Pancreas (tissue), 10 donors: ENCODE data around the gene FGD3. TPM values are rescaled to one million over a fixed set of nuclear protein-coding genes. Genes with fewer than 3 reads are reported as not detected.

Experiments
- ATAC-seq, 4 donors: fragments of 200-7000 bp; cut with Tn5 transposase; one replicate each; pipeline versions ENCODE4 v1.8.0 to v1.9.1; 2020; ENCODE audit warnings: mild to moderate bottlenecking in 4 of 4, moderate library complexity in 4 of 4
- DNase-seq, 6 donors: peaks; one replicate each; pipeline ENCODE4 v3.0.0-alpha.2; 2020
- FAIRE-seq: peaks from 2 replicates; lab custom pipeline; 2012; peaks lifted over from hg19 to GRCh38; lab: Jason Lieb, UNC
- H3K27ac ChIP-seq, 4 donors: fragments of 200-600 bp; sonication (generic); 1 replicate in 3 of 4; 2 replicates in 1 of 4; pipeline versions ENCODE4 v1.5.0 to v1.8.0; 2020
- H3K27me3 ChIP-seq, 4 donors: fragments of 200-600 bp; one replicate each; pipeline ENCODE4 v1.8.0; 2021
- H3K36me3 ChIP-seq, 3 donors: fragments of 200-600 bp; sonication (generic) in 1 of 3; one replicate each; pipeline versions ENCODE4 v1.5.0 to v1.8.0; 2020 to 2021
- H3K4me1 ChIP-seq, 3 donors: fragments of 200-600 bp; one replicate each; pipeline ENCODE4 v1.8.0; 2021
- H3K4me3 ChIP-seq, 4 donors: fragments of 200-600 bp; sonication (generic) in 2 of 4; one replicate each; pipeline versions ENCODE4 v1.5.0 to v1.8.0; 2020 to 2021
- H3K9me3 ChIP-seq, 4 donors: fragments of 200-600 bp; one replicate each; pipeline ENCODE4 v1.8.0; 2021
- WGBS, 2 donors: extraction: QIAGEN DNeasy Blood & Tissue Kit; methylation state at CpG; one replicate each; pipeline ENCODE4 v1.1.7; 2013; 5-methylcytosine and 5-hydroxymethylcytosine counted together
- intact Hi-C, 3 donors: fragments of 100-400 bp; cut with DNase I; formaldehyde crosslinking; loops; one replicate each; pipeline versions ENCODE4 v1.11.1 to v1.14.2; 2022
- polyA plus RNA-seq, 2 donors: library from polyadenylated mRNA; stranded (reverse); fragments of 200-250 nt; gene quantifications; one replicate each; pipeline ENCODE4 v1.2.3, GENCODE V29; 2013
- total RNA-seq, 6 donors: library from RNA; stranded (reverse); fragmentation: NEBNext Ultra II Directional in 4 of 6; extraction: Animal tissue kit (Norgen Biotek cat#: 25700) in 4 of 6; gene quantifications; one replicate each; pipeline versions ENCODE4 v1.2.1 to v1.2.4, GENCODE V29; 2021 to 2023
- TF ChIP-seq, protein P1 (sequence below), 4 donors: fragments of 200-600 bp; sonication (generic) in 3 of 4; IDR thresholded peaks; one replicate each; pipeline versions ENCODE4 v1.5.0 to v1.8.0; 2021; ENCODE audit warnings: antibody characterized with exemption in 4 of 4
- donor health status: healthy with polysubstance abuse.
- donor health status: DM: no; HTN: no; CAD: no; lungs with moderate emphysema.
- donor health status: DM: no; HTN: no; CAD: no.
- donor health status: control.
- donor health status: control.
- donor health status: Bipolar disorder and iron deficiency.
- donor health status: DM: yes; HTN: yes; CAD: no.
- donor health status: DM: no; HTN: no; CAD: no.
- donor health status: DM: no; HTN: no; CAD: no.
- donor health status: DM: yes; HTN: yes; CAD: no.

FGD3 gene
- total and polyA plus RNA-seq, 8 donors = 5.0 to 27.7 (median 7.8) TPM

DNA sequence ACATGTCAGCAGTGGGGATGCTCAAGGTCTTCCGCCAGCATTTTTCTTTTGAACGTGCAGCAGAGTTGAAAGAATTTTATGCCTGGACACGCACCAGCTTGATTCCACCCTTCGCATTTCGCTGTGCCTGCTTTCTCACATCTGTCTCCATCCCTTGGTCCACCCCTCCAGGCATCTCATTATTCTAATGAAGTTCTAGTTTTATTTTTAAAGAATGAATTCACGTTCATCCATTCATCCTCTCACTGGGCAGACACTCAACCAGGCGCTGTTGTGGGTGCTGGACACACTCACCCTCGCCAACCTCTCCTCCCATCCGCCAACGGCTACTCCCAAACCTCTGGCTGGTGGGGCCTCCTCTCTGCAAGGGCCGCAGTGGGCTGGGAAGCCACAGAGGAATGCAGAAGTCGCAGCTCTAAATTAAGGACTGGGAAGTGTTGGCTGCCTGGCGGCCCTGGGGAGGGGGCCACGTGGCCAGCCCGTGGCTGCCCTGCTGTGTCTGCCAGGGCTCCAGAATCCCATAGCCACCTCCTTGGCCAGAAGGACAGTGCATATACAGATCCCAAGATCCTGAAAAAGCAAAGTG lies 117.9 kb downstream of the FGD3 start:
- DNase-seq = no peak
- no peak for FAIRE-seq
- no peaks in the 10 kb centered on the region for H3K36me3 ChIP-seq
- WGBS, 2 donors = 74 to 80% methylated on average over 15 of the region's 15 CpGs
- intact Hi-C loops = no loop called here
- ATAC-seq = peak in 2 of 4 donors; percentile 26 to 65
- peaks cover 0 to 4% (median 0%) of the 10 kb centered on the region in 3 donors for H3K4me1 ChIP-seq
- H3K4me3 ChIP-seq = no peak overlapping the region
- TF ChIP-seq, protein P1, sequence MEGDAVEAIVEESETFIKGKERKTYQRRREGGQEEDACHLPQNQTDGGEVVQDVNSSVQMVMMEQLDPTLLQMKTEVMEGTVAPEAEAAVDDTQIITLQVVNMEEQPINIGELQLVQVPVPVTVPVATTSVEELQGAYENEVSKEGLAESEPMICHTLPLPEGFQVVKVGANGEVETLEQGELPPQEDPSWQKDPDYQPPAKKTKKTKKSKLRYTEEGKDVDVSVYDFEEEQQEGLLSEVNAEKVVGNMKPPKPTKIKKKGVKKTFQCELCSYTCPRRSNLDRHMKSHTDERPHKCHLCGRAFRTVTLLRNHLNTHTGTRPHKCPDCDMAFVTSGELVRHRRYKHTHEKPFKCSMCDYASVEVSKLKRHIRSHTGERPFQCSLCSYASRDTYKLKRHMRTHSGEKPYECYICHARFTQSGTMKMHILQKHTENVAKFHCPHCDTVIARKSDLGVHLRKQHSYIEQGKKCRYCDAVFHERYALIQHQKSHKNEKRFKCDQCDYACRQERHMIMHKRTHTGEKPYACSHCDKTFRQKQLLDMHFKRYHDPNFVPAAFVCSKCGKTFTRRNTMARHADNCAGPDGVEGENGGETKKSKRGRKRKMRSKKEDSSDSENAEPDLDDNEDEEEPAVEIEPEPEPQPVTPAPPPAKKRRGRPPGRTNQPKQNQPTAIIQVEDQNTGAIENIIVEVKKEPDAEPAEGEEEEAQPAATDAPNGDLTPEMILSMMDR (IDR thresholded peaks at IDR 0.05) = no peak
- no peaks in the 10 kb centered on the region for H3K27me3 ChIP-seq
- H3K27ac ChIP-seq = no peak overlapping the region
- no peaks in the 10 kb centered on the region for H3K9me3 ChIP-seq

DNA sequence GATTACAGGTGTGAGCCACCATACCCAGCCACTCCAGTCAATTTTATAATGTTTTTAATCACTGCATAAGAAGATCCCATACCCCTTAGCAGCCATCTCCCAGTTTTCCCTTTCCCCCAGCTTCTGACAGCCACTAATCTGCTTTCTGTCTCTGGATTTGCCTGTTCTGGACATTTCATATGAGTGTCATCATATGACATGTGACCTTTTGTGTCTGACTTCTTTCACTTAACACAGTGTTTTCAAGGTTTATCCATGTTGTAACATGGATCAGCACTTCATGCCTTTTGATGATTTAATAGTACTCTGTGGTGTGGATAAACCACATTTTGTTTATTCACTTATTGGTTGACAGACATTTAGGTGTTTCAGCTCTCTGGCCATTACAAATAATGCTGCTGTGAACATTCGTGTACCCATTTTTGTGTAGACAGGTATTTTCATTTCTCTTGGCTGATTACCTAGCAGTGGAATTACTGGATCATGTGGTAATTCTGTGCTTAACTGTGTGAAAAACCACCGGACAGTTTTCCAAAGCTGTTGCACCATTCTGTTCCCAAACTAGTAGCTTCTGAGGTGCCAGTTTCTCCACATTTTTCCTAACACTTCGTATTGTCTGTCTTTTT lies 119.8 kb downstream of the FGD3 start:
- intact Hi-C loops = no loop called here
- WGBS, 2 donors = 75 to 79% methylated on average over 3 of the region's 3 CpGs
- ATAC-seq = no peak
- Histone ChIP-seq H3K9me3 (no peaks in the 10 kb centered on the region), H3K4me1 (no peaks in the 10 kb centered on the region), H3K36me3 (no peaks in the 10 kb centered on the region), H3K27ac (no peak overlapping the region), H3K27me3 (no peaks in the 10 kb centered on the region), H3K4me3 (no peak overlapping the region)
- TF ChIP-seq, protein P1 (IDR thresholded peaks at IDR 0.05) = no peak
- no peak for DNase-seq
- no peak for FAIRE-seq

GRCh38 chr9:93068956-93069355 lies 121.6 kb downstream of the FGD3 start:
- DNase-seq (no peak), FAIRE-seq (no peak), ATAC-seq (no peak)
- Histone ChIP-seq H3K36me3 (no peaks in the 10 kb centered on the region), H3K27me3 (no peaks in the 10 kb centered on the region), H3K4me1 (no peaks in the 10 kb centered on the region), H3K4me3 (no peak overlapping the region), H3K9me3 (no peaks in the 10 kb centered on the region), H3K27ac (no peak overlapping the region)
- TF ChIP-seq, protein P1 (IDR thresholded peaks at IDR 0.05) = no peak
- intact Hi-C loops = no loop called here
- WGBS, 2 donors = 93 to 95% methylated on average over 4 of the region's 4 CpGs

- Histone ChIP-seq H3K36me3 (no peaks in the 10 kb centered on the region), H3K4me3 (no peak overlapping the region), H3K27ac (no peak overlapping the region), H3K27me3 (no peaks in the 10 kb centered on the region), H3K4me1 (no peaks in the 10 kb centered on the region), H3K9me3 (no peaks in the 10 kb centered on the region)
- ATAC-seq (no peak), FAIRE-seq (no peak), DNase-seq (no peak)
- intact Hi-C loops = no loop called here
- 79 to 89% methylated on average over 7 of the region's 7 CpGs for WGBS, 2 donors
- TF ChIP-seq, protein P1 (IDR thresholded peaks at IDR 0.05) = no peak
These were observed 124.1 kb downstream of the FGD3 start for GRCh38 chr9:93071464-93071863.

GRCh38 chr9:93072383-93072795 lies 125.1 kb downstream of the FGD3 start:
- H3K27me3 ChIP-seq = no peaks in the 10 kb centered on the region

More at GRCh38 chr9:93072383-93072795, 125.1 kb downstream of the FGD3 start:
- 6 to 14% methylated on average over 5 of the region's 5 CpGs for WGBS, 2 donors
- ATAC-seq (peak in 2 of 4 donors; percentile 22 to 54), FAIRE-seq (no peak), DNase-seq (no peak)
- Histone ChIP-seq H3K4me3 (no peak overlapping the region), H3K36me3 (no peaks in the 10 kb centered on the region), H3K4me1 (no peaks in the 10 kb centered on the region), H3K9me3 (no peaks in the 10 kb centered on the region), H3K27ac (no peak overlapping the region)
- TF ChIP-seq, protein P1 (IDR thresholded peaks at IDR 0.05) = no peak
- intact Hi-C loops = no loop called here
